GM20431 (cell line): Measurements from ENCODE around the gene MAP4K2.

Experiments
- in situ Hi-C: fragments of 300-500 bp; cut with MseI, MboI; formaldehyde crosslinking; loops from one replicate; pipeline ENCODE4 v1.15.0; 2020; ENCODE audit warnings: low sequenced_read_pairs; ENCODE audit not compliant: unreplicated experiment

The MAP4K2 gene

GRCh38 chr11:64776875-64777274, 26.1 kb downstream of the MAP4K2 start:
- in situ Hi-C loops: no loop called here

DNA sequence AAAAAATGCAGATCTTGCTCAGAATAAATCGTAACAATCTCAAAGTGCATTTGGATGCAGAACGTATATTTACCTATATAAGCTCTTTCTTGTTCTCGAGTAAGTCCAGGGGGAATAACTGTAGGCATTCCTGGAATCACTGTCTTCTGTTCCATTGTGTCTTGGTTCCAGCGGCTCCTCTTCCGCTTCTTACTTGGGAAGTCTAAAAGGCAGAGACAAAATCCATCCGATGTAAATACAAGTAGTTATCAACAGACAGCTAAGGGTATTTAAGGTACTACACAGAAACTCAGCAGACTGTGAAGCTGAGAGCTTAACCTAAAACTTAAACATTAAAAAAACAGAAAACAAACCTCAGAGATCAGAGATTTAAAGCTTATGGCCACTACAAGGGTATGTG, 26.6 kb downstream of the MAP4K2 start:
- in situ Hi-C loops: no loop called here

DNA sequence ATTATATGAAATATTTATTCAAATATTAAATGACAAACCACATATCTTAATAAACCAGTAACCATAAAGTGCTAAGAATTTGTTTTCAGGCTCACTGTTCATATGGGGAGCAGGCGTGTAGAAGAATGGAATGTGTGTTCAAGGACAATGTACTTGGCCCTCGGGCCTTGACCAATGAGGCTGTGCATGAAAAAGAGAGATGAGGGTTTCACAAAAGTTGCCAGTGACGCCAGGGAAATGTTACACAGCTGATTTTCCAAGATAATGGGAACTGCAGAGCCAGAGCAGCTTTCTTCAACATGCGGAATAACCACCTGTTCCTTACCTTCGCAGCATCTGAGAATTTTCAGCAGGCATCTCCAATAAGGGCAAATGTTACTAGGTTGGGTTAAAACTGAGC, 28.9 kb downstream of the MAP4K2 start:
- in situ Hi-C loops: no loop called here

DNA sequence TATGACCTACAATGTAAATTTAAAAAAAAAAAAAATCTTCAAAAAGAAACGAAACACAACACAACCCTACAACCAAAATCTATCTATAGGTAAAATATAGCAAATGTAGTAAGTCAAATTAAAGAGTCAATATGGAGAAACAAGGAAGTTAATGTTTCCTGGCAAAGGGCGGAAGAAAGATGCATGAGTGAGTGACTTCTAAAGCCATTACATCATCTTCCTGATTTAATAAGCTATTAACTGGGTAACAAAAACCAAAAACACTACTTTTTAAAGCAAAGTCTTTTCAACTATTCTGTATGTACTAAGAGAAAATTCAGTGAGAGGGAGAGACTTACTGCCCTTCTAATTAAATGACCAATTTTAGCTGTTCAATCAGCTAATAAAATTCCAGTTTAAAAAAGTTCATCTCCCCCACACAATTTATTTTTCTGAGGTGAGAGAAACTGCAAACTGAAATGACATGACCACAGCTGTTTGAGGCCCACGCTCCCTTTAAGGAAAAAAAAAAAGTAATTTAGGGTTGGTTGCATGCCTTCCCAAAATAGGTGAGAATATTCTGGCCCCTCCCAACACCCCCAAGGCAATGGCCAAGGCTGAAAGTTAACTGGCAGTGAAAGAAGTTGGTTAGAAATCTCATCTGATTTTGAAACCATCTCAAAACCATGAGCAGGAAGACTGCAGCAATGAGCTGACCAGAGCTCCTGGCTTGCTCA, 30.6 kb downstream of the MAP4K2 start:
- in situ Hi-C loops: no loop called here

- in situ Hi-C loops: no loop called here
Observed at GRCh38 chr11:64771861-64772260, 31.2 kb downstream of the MAP4K2 start.

DNA sequence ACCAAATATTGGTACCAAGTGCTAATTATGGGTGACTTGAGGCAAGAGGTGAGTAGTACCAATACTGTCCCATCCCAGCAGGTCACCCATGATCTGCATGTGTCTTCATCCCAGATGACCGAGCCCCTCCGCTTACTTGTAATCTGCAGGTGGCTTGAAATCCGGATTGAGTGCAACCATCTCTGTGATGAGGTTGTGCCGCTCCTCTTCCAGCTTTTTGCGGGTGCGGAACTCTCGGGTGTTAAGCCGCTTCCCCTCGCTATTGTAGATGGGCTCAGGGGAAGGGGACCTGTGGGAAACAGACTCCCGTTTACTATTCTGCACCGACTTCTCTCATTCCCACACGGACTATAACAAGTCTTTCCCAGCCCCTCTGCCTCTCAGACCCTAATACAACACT, 32.9 kb downstream of the MAP4K2 start:
- in situ Hi-C loops: no loop called here

DNA sequence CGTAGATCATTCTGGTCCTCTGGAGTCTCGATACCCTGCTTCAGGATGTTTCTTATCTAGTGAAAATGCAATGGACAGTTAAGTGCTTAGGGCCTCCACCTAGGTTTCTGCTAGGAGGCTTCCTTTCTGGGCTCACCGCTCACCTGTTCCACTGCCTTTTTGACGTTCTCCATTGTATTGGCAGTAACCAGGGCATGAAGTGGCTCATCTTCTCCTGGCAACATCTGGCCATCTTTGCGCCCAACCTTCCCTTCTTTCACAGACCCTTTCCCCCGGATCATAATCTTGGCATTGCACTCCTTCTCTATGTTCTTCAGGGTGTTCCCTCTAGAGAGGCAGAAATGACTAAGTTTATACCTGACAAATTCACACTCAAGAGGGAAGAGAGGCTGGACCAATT, 33.7 kb downstream of the MAP4K2 start:
- in situ Hi-C loops: no loop called here

- in situ Hi-C loops: no loop called here
Observed at GRCh38 chr11:64768300-64768694, 34.7 kb downstream of the MAP4K2 start.

DNA sequence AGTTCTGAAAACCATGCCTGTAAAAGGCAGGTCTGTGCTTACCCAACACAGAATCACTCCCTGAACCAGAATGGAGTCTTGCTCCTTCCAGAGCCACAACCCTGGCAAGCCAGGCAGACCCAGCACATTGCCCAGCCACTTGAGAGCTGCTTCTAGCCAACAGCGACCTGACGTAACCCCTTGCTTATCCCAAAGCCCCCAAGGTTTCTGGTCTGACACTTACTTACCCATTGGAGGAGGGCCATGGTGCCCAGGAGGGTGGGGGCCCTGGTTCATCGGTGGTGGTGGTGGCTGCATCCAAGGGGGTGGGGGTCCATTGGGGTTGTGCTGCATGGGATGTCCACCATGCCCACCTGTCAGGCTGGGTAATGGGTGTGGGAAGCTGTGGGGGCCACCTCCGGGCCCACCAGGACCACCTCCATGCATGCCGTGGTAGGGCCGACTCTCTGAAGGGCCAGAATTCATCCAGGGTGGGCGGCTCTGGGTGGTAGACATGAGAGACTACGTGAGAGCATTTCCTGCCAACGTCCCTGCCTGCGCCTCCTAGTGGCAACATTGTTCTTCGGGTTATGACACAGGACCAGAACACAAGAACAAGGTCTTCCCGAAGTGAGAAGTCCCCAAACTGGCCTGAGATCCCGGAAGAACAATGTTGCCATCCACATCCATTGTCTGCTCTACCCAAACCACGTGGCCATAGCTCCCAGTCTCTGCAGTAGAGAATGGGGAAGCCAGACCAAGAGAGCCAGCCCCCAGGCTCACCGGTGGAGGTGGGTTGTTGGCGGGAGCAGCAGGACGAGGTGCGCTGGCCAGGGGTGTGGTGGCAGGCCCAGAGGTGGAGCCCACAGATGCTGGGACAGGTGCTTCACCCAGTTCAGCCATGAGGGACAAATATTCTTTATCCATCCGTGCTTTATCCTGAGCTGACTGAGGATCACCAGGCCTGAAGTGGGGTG, 35.4 kb downstream of the MAP4K2 start:
- in situ Hi-C loops: no loop called here

DNA sequence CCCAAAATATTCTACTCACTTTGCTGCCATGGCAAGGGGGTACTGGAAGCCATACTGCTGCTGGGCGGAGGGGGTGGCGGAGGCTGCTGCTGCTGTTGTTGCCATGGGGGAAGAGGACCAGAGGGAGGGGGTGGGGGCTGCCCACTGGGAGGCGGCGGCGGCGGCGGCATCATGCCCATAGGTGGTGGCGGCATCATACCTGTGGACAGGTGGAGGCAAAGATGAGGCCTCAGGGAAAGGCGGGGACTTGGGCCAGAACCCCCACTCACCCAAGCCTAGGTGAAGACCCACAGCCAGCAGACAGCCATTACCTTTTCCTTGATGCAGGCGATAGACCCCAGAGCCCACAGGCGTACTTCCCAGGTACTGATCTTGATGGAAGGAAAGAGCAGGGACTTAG, 36.1 kb downstream of the MAP4K2 start:
- in situ Hi-C loops: no loop called here

DNA sequence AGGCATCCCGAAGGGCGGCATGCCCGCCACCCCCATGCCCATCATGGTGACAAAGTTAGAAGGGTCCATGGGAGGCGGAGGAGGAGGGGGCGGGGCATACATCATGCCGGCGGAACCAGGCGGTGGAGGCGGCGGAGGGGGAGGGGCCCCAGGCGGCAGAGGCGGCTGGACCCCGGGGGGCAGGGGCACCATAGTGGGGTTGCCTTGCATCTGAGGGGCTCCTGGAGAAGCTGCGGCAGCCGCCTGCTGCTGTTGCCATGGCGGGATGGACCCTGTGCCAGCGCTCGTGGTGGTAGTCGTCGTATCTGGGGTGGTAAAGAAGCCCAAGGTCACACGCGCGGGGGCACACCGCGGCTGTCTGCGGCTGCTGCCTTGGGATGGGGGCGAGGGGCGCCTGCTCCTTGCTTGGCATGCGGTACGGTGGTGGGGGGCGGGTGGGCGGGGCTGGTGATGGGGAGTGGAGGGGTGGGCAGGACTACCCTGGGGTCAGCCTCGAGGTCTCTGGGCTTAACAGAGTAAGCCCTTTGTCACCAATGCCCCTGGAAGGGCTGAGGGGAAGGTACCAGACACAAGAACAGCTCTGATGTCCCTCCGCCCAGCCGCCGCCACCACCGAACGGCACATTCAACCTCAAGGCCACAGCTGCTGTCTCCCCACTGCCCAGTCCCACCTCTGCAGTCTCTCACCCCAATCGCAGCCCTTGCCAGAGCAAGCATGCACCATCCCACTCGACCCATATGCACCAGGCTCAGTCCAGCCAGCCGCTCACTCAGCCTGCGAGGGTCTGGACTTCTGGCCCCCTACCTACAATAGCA, 37.0 kb downstream of the MAP4K2 start:
- in situ Hi-C loops: no loop called here

DNA sequence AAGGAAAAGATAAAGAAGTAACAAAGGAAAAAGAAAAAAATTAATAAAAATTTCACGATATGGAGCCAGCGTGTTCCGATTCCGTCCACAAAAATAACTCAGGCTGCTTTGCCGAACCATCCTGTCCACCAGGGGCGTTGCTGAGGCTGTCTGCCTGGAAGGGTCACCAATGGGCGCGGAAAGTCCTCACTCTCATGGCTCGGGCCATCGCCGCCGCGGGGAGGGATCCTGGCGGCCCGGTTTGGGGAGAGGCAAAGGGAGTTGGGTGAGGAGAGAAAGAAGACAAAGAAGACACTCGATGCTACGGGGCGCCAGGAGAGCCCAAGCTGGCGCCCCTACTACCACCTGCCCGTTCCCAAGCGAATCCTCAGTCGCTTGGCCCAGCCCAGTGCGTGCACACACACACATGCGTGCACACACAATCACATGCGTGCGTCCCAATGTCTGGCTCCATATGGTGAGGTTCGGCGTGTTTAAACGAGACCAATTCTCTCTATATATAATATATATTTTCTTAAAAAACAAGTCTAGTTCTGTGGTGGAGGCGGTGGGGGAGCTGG, 37.6 kb downstream of the MAP4K2 start:
- in situ Hi-C loops: no loop called here

DNA sequence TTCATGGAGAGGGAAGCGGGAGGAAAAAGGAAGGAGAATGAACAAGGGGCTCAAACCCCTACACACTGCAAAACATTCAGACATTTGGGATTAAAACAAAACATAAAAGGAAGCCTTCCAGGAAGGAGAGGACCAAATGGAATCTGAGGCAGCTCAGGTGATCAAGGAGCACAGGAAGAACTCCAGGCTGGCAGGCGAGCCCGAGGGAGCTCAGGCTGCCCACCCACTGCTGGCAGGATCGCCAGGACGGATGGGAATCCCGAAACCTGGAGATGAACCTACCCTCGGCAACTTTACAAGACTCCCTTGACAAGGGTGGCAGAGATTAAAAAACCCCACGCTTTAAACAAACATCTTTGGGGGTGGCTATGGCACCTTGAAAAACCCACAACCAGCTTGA, 38.3 kb downstream of the MAP4K2 start:
- in situ Hi-C loops: no loop called here

- in situ Hi-C loops: no loop called here
Observed at GRCh38 chr11:64764040-64764611, 38.9 kb downstream of the MAP4K2 start.

GRCh38 chr11:64763526-64764039, 39.4 kb downstream of the MAP4K2 start:
- in situ Hi-C loops: no loop called here

- in situ Hi-C loops: no loop called here
Observed at GRCh38 chr11:64762674-64763525, 40.1 kb downstream of the MAP4K2 start.

GRCh38 chr11:64762277-64762673, 40.7 kb downstream of the MAP4K2 start:
- in situ Hi-C loops: no loop called here

GRCh38 chr11:64760759-64761420, 42.1 kb downstream of the MAP4K2 start:
- in situ Hi-C loops: no loop called here
